Upper lobe of right lung (tissue), 1 donor: ENCODE data around the gene MFSD6L. TPM values are rescaled to one million over a fixed set of nuclear protein-coding genes. Genes with fewer than 3 reads are reported as not detected.

Experiments used
- ATAC-seq: fragments of 200-7000 bp; cut with Tn5 transposase; one replicate; pipeline ENCODE4 v1.9.1; 2020; ENCODE audit warnings: mild to moderate bottlenecking, moderate library complexity
- DNase-seq: peaks from one replicate; pipeline ENCODE4 v3.0.0-alpha.2; 2020
- H3K27ac ChIP-seq: fragments of 200-600 bp; one replicate; pipeline ENCODE4 v1.8.0; 2022
- H3K27me3 ChIP-seq: fragments of 200-600 bp; one replicate; pipeline ENCODE4 v1.8.0; 2022; ENCODE audit warnings: mild to moderate bottlenecking
- H3K36me3 ChIP-seq: fragments of 200-600 bp; one replicate; pipeline ENCODE4 v1.8.0; 2022
- H3K4me1 ChIP-seq: fragments of 200-600 bp; one replicate; pipeline ENCODE4 v1.8.0; 2022
- H3K4me3 ChIP-seq: fragments of 200-600 bp; one replicate; pipeline ENCODE4 v1.8.0; 2022; ENCODE audit warnings: mild to moderate bottlenecking
- H3K9me3 ChIP-seq: fragments of 200-600 bp; one replicate; pipeline ENCODE4 v1.8.0; 2022
- CTCF ChIP-seq: fragments of 200-600 bp; IDR thresholded peaks from one replicate; pipeline ENCODE4 v1.8.0; 2022; ENCODE audit warnings: antibody characterized with exemption
- intact Hi-C: fragments of 100-400 bp; cut with DNase I; formaldehyde crosslinking; loops from one replicate; pipeline ENCODE4 v1.11.0; 2022
- total RNA-seq: library from RNA; stranded (reverse); fragmentation: NEBNext Ultra II Directional; extraction: Animal tissue kit (Norgen Biotek cat#: 25700); gene quantifications from one replicate; pipeline ENCODE4 v1.2.1, GENCODE V29; 2021
- donor health status: DM: no; HTN: yes; CAD: no; lungs with severe emphysema.

The MFSD6L gene
- total RNA-seq, 1 donor from 2014 or later, result 0.41 TPM

- H3K9me3 ChIP-seq, result no peaks in the 10 kb centered on the region
- TF ChIP-seq CTCF, result no peak
- ATAC-seq (no peak), DNase-seq (no peak)
- no peaks in the 10 kb centered on the region for H3K4me1 ChIP-seq
- intact Hi-C loops, result no loop called here
- no peak overlapping the region for H3K27ac ChIP-seq
- peaks cover 19% of the 10 kb centered on the region for H3K27me3 ChIP-seq
- H3K36me3 ChIP-seq, result no peaks in the 10 kb centered on the region
- H3K4me3 ChIP-seq, result no peak overlapping the region
Observed at GRCh38 chr17:8800656-8801055, 1.5 kb upstream of the MFSD6L start.

- Histone ChIP-seq H3K4me3 (no peak overlapping the region), H3K36me3 (no peaks in the 10 kb centered on the region), H3K4me1 (no peaks in the 10 kb centered on the region), H3K27me3 (peaks cover 19% of the 10 kb centered on the region), H3K27ac (no peak overlapping the region), H3K9me3 (no peaks in the 10 kb centered on the region)
- intact Hi-C loops, result no loop called here
- TF ChIP-seq CTCF, result peak; percentile 2
- ATAC-seq, result no peak
- no peak for DNase-seq
Observed at GRCh38 chr17:8799570-8800212, 526 bp upstream of the MFSD6L start.

- H3K4me3 ChIP-seq, result no peak overlapping the region
- ATAC-seq (no peak), DNase-seq (no peak)
- peaks cover 19% of the 10 kb centered on the region for H3K27me3 ChIP-seq
- H3K27ac ChIP-seq, result no peak overlapping the region
- H3K36me3 ChIP-seq, result no peaks in the 10 kb centered on the region
- H3K9me3 ChIP-seq, result no peaks in the 10 kb centered on the region
- no peaks in the 10 kb centered on the region for H3K4me1 ChIP-seq
- TF ChIP-seq CTCF, result no peak
- intact Hi-C loops, result no loop called here
Observed at GRCh38 chr17:8798176-8798845, 854 bp downstream of the MFSD6L start.

- intact Hi-C loops, result no loop called here
- H3K4me3 ChIP-seq, result no peak overlapping the region
- TF ChIP-seq CTCF, result no peak
- ATAC-seq (no peak), DNase-seq (no peak)
- peaks cover 19% of the 10 kb centered on the region for H3K27me3 ChIP-seq
- H3K36me3 ChIP-seq, result no peaks in the 10 kb centered on the region
- H3K4me1 ChIP-seq, result no peaks in the 10 kb centered on the region
- no peak overlapping the region for H3K27ac ChIP-seq
- no peaks in the 10 kb centered on the region for H3K9me3 ChIP-seq
Observed at GRCh38 chr17:8797621-8798175, 1.5 kb downstream of the MFSD6L start.

- Histone ChIP-seq H3K4me3 (no peak overlapping the region), H3K4me1 (peaks cover 3% of the 10 kb centered on the region), H3K27ac (no peak overlapping the region), H3K9me3 (no peaks in the 10 kb centered on the region), H3K27me3 (peaks cover 12% of the 10 kb centered on the region), H3K36me3 (no peaks in the 10 kb centered on the region)
- no peak for TF ChIP-seq CTCF
- DNase-seq (no peak), ATAC-seq (no peak)
- intact Hi-C loops, result no loop called here
Observed at GRCh38 chr17:8794636-8795035, 4.5 kb downstream of the MFSD6L start.
